Esophagus squamous epithelium (tissue), 4 donors: ENCODE measurements around the gene SKOR1.

ENCODE experiments used
- CTCF ChIP-seq, 6 experiments: fragments of 450-650 bp in 4 of 6; fragments of 200-600 bp in 2 of 6; sonication (generic) in 2 of 6; IDR thresholded peaks; one replicate each; pipeline ENCODE4 v1.5.1; 2016 to 2019; ENCODE audit warnings: antibody characterized with exemption in 6 of 6, mild to moderate bottlenecking in 4 of 6, moderate library complexity in 4 of 6
- POLR2A ChIP-seq, 4 donors: fragments of 450-650 bp; IDR thresholded peaks; one replicate each; pipeline ENCODE4 v1.6.1; 2017; ENCODE audit warnings: antibody characterized with exemption in 4 of 4, mild to moderate bottlenecking in 4 of 4, moderate library complexity in 3 of 4

GRCh38 chr15:67794832-67795574, 30.3 kb upstream of the SKOR1 start:
- TF ChIP-seq CTCF (IDR thresholded peaks at IDR 0.05) (no peak), POLR2A (IDR thresholded peaks at IDR 0.05) (no peak)
